ENCODE measurements around the gene RPS6KL1.

RPS6KL1 gene

DNA sequence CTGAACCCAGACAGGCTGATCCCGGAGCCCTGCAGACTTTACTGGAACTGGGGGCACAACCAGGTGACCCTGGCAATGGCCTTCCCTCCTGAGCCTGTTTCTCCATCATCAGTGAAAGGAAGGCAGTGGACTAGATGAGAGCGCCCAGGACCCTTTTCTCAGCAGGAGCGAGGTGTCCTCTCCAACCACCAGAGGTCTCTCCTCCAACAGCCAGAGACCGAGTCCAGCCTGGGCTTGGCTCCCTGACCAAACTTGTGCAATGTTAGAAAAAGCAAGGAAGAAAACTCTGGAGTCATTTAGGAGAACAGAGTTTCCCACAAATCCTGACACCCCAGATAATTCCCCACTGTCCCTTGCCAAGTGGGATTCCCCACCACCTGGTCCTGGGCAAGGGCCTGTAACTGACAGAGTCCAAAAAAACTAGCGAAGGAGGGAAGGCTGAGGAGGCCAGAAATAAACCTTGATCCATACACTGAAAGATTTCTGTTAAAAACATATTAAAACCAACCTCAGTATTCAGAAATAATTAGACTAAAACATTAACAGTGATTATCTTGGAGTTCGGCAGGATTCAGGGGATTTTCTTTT is 9.0 kb downstream of the RPS6KL1 start:
- no peaks in the 10 kb centered on the region for H3K27me3 ChIP-seq (ENCODE audit: control insufficient read depth, insufficient read depth, low read length)
- no peaks in the 10 kb centered on the region for H3K36me3 ChIP-seq (ENCODE audit: control insufficient read depth, insufficient read depth, low read length)
- H3K4me3 ChIP-seq (ENCODE audit: low read length), result no peak overlapping the region
- H3K9me3 ChIP-seq (ENCODE audit: control insufficient read depth, low read length), result no peaks in the 10 kb centered on the region
- H3K4me1 ChIP-seq (ENCODE audit: control insufficient read depth, insufficient read depth, low read length), result no peaks in the 10 kb centered on the region
- no peak overlapping the region for H3K9ac ChIP-seq (ENCODE audit: low read length)

DNA sequence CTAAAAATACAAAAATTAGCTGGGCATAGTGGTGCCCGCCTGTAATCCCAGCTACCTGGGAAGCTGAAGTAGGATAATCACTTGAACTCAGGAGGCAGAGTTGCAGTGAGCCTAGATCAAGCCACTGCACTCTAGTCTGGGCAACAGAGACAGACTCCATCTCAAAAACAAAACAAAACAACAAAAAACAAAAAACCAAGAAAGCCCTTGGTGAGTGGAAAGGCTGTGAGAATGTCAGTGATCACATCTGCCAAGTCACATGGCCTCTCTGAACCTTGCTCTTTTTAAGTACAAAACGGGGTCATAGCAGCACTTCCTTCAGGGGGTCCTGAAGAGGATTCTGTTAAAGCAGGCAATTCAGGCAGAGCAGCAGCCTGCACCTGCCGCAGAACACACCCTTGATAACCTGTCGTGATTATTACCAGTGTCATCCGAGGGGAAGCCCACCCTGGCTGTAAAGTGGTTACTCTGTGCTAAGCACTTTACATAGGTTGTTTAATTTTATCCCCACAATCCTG is 9.6 kb downstream of the RPS6KL1 start:
- H3K27me3 ChIP-seq (ENCODE audit: control insufficient read depth, insufficient read depth, low read length), result no peaks in the 10 kb centered on the region
- H3K36me3 ChIP-seq (ENCODE audit: control insufficient read depth, insufficient read depth, low read length), result no peaks in the 10 kb centered on the region
- H3K4me3 ChIP-seq (ENCODE audit: low read length), result no peak overlapping the region
- H3K4me1 ChIP-seq (ENCODE audit: control insufficient read depth, insufficient read depth, low read length), result no peaks in the 10 kb centered on the region
- no peaks in the 10 kb centered on the region for H3K9me3 ChIP-seq (ENCODE audit: control insufficient read depth, low read length)
- no peak overlapping the region for H3K9ac ChIP-seq (ENCODE audit: low read length)

DNA sequence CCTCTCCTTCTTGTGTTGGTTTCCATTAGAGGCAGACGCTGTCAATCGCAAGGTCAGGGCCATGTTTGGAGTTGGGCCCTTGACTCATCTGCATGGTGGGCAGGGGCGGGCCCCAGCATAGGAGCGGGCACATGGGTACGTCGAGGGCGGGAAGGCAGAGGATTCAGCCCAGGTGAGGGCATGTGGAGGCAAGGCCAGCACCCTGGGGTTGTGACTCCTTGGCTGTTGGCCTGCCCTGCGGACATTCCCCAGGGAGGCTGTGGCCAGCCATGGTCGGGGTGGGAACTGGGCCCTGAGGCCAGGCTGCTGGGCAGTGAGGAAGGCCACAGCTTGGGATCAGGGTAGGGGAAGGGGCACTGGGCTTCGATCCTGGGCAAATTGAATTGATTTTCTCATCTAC is 10.3 kb downstream of the RPS6KL1 start:
- Histone ChIP-seq H3K36me3 (ENCODE audit: control insufficient read depth, insufficient read depth, low read length) (no peaks in the 10 kb centered on the region), H3K4me3 (ENCODE audit: low read length) (no peak overlapping the region), H3K4me1 (ENCODE audit: control insufficient read depth, insufficient read depth, low read length) (no peaks in the 10 kb centered on the region), H3K9me3 (ENCODE audit: control insufficient read depth, low read length) (no peaks in the 10 kb centered on the region), H3K27me3 (ENCODE audit: control insufficient read depth, insufficient read depth, low read length) (no peaks in the 10 kb centered on the region), H3K9ac (ENCODE audit: low read length) (no peak overlapping the region)

DNA sequence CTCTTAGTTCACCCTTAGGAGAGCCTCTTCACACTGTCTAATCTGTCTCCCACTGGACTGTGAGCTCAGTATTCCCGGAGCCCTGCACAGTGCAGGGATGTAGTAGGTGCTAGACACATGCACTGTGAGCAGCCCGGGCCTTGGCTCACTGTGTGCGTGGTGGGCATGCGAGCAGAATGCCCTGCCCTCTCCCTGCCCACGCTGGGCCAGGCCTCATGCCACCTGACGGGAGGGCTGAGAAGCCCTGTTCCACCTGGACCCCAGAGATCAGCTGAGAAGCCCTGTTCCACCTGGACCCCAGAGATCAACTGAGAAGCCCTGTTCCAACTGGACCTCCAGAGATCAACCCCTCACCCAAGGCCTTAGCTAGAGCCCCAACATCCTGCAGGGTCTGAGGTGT is 10.9 kb downstream of the RPS6KL1 start:
- Histone ChIP-seq H3K9me3 (ENCODE audit: control insufficient read depth, low read length) (no peaks in the 10 kb centered on the region), H3K9ac (ENCODE audit: low read length) (no peak overlapping the region), H3K4me3 (ENCODE audit: low read length) (no peak overlapping the region), H3K4me1 (ENCODE audit: control insufficient read depth, insufficient read depth, low read length) (peaks cover 4% of the 10 kb centered on the region), H3K36me3 (ENCODE audit: control insufficient read depth, insufficient read depth, low read length) (no peaks in the 10 kb centered on the region), H3K27me3 (ENCODE audit: control insufficient read depth, insufficient read depth, low read length) (no peaks in the 10 kb centered on the region)

DNA sequence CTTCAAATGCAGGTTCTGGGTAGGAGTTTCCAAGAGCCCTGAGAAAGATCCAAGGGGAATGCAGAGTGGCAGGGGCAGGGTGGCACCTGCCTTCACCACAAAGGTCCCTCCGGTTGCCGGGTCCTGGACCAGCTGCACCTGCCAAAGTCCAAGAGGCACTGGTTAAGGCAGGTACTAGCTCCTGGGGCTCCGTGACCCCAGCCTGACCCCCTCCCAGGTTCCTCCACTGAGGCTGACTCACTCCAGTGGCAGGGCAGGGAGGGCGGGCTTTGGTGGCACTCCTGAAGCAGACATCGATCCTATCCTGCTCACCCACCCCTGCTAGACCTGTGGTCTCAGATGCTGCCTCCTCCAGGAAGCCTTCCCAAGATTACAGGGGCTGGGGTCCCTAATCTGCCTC is 11.4 kb downstream of the RPS6KL1 start:
- Histone ChIP-seq H3K9me3 (ENCODE audit: control insufficient read depth, low read length) (no peaks in the 10 kb centered on the region), H3K4me1 (ENCODE audit: control insufficient read depth, insufficient read depth, low read length) (peaks cover 4% of the 10 kb centered on the region), H3K36me3 (ENCODE audit: control insufficient read depth, insufficient read depth, low read length) (no peaks in the 10 kb centered on the region), H3K4me3 (ENCODE audit: low read length) (no peak overlapping the region), H3K9ac (ENCODE audit: low read length) (no peak overlapping the region), H3K27me3 (ENCODE audit: control insufficient read depth, insufficient read depth, low read length) (no peaks in the 10 kb centered on the region)

DNA sequence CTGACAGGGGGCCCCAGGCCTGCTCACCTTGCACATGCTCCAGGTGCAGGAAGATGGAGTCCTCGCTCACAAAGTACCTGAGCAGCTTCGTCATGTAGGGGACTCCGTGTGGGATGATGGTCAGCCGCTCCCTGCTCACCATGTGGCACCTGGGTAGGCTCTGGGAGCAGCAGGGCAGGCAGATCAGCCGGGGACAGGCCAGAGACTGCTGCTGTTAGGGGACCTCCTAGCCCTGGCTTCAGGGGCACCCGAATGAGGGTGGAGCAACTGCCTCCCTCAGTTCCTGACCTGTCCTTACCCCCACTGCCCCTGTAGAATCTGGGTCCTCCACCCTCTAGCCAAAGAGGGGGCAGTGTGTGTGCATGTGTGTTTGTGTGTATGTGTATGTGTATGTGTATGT is 11.8 kb downstream of the RPS6KL1 start:
- no peak overlapping the region for H3K4me3 ChIP-seq (ENCODE audit: low read length)
- H3K27me3 ChIP-seq (ENCODE audit: control insufficient read depth, insufficient read depth, low read length), result no peaks in the 10 kb centered on the region
- H3K4me1 ChIP-seq (ENCODE audit: control insufficient read depth, insufficient read depth, low read length), result peaks cover 4% of the 10 kb centered on the region
- H3K9me3 ChIP-seq (ENCODE audit: control insufficient read depth, low read length), result no peaks in the 10 kb centered on the region
- H3K36me3 ChIP-seq (ENCODE audit: control insufficient read depth, insufficient read depth, low read length), result no peaks in the 10 kb centered on the region
- no peak overlapping the region for H3K9ac ChIP-seq (ENCODE audit: low read length)

DNA sequence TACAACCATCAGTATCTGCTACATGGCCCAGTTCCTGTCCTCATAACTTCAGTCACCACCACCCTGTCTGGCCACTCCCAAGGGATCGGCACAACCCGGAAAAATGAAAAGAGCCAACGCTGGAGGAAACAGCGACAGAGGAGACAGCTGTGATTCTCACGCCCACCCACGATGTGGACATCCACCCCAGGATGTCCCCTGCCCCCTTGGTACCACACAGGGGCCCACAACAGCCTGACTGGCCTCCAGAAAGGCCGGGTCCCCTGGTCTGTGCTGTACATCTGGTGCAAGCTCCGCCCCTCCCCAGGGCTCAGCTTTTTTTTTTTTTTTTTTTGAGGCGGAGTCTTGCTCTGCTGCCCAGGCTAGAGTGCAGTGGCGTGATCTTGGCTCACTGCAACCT is 12.5 kb downstream of the RPS6KL1 start:
- Histone ChIP-seq H3K4me3 (ENCODE audit: low read length) (no peak overlapping the region), H3K9me3 (ENCODE audit: control insufficient read depth, low read length) (no peaks in the 10 kb centered on the region), H3K4me1 (ENCODE audit: control insufficient read depth, insufficient read depth, low read length) (peaks cover 9% of the 10 kb centered on the region), H3K36me3 (ENCODE audit: control insufficient read depth, insufficient read depth, low read length) (no peaks in the 10 kb centered on the region), H3K27me3 (ENCODE audit: control insufficient read depth, insufficient read depth, low read length) (no peaks in the 10 kb centered on the region), H3K9ac (ENCODE audit: low read length) (no peak overlapping the region)

- Histone ChIP-seq H3K36me3 (ENCODE audit: control insufficient read depth, insufficient read depth, low read length) (no peaks in the 10 kb centered on the region), H3K27me3 (ENCODE audit: control insufficient read depth, insufficient read depth, low read length) (no peaks in the 10 kb centered on the region), H3K9me3 (ENCODE audit: control insufficient read depth, low read length) (no peaks in the 10 kb centered on the region), H3K4me1 (ENCODE audit: control insufficient read depth, insufficient read depth, low read length) (peaks cover 9% of the 10 kb centered on the region), H3K9ac (ENCODE audit: low read length) (no peak overlapping the region), H3K4me3 (ENCODE audit: low read length) (no peak overlapping the region)
Observed at GRCh38 chr14:74909911-74910310, 13.1 kb downstream of the RPS6KL1 start.

DNA sequence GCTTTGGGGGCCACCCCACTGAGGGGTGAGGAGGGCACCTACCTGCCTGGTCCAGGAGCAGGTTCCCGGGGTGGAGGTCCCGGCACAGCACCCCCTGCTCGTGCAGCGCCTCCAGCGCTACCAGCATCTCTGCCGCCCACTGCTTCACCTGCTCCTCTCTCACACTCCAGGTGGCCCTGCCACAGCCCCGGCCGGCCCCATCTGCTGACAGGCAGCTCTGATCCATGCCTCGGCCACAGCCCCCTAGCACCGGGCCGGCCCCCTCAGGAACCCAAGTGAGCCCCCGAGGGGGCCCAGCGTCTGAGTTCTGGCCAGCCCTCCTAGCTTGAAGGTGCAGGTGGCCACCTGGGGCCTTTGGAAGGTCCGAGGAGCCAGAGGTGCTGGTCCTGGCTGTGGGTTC is 13.6 kb downstream of the RPS6KL1 start:
- no peak overlapping the region for H3K4me3 ChIP-seq (ENCODE audit: low read length)
- H3K4me1 ChIP-seq (ENCODE audit: control insufficient read depth, insufficient read depth, low read length), result peaks cover 9% of the 10 kb centered on the region

GRCh38 chr14:74908861-74909341 is 14.2 kb downstream of the RPS6KL1 start:
- Histone ChIP-seq H3K9me3 (ENCODE audit: control insufficient read depth, low read length) (no peaks in the 10 kb centered on the region), H3K9ac (ENCODE audit: low read length) (no peak overlapping the region), H3K4me1 (ENCODE audit: control insufficient read depth, insufficient read depth, low read length) (peaks cover 9% of the 10 kb centered on the region), H3K27me3 (ENCODE audit: control insufficient read depth, insufficient read depth, low read length) (no peaks in the 10 kb centered on the region), H3K36me3 (ENCODE audit: control insufficient read depth, insufficient read depth, low read length) (no peaks in the 10 kb centered on the region), H3K4me3 (ENCODE audit: low read length) (no peak overlapping the region)

More for the DNA sequence above, 13.6 kb downstream of the RPS6KL1 start:
- Histone ChIP-seq H3K9ac (ENCODE audit: low read length) (no peak overlapping the region), H3K9me3 (ENCODE audit: control insufficient read depth, low read length) (no peaks in the 10 kb centered on the region), H3K27me3 (ENCODE audit: control insufficient read depth, insufficient read depth, low read length) (no peaks in the 10 kb centered on the region), H3K36me3 (ENCODE audit: control insufficient read depth, insufficient read depth, low read length) (no peaks in the 10 kb centered on the region)

DNA sequence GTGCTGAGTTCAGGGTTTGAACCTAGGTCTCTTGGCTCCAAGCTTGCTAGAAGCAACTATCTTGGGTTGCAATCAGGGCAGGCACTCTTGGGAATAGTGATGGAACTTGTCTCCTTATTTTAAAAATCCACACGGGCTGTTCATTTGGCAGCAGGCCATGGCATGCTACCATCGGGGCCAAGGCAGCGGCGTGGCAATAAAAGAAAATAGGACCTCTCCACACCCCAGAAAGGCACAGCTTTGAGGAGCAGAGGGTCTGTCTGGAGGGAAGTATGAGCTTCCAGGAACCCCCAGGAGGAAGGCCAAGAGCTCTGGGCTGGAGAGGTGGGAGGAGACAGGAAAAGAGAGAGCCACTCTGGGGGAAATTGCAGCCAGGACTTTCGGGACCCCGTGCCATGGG is 15.3 kb downstream of the RPS6KL1 start:
- Histone ChIP-seq H3K9ac (ENCODE audit: low read length) (no peak overlapping the region), H3K27me3 (ENCODE audit: control insufficient read depth, insufficient read depth, low read length) (no peaks in the 10 kb centered on the region), H3K4me3 (ENCODE audit: low read length) (no peak overlapping the region), H3K4me1 (ENCODE audit: control insufficient read depth, insufficient read depth, low read length) (peaks cover 9% of the 10 kb centered on the region), H3K9me3 (ENCODE audit: control insufficient read depth, low read length) (no peaks in the 10 kb centered on the region), H3K36me3 (ENCODE audit: control insufficient read depth, insufficient read depth, low read length) (peaks cover 6% of the 10 kb centered on the region)

DNA sequence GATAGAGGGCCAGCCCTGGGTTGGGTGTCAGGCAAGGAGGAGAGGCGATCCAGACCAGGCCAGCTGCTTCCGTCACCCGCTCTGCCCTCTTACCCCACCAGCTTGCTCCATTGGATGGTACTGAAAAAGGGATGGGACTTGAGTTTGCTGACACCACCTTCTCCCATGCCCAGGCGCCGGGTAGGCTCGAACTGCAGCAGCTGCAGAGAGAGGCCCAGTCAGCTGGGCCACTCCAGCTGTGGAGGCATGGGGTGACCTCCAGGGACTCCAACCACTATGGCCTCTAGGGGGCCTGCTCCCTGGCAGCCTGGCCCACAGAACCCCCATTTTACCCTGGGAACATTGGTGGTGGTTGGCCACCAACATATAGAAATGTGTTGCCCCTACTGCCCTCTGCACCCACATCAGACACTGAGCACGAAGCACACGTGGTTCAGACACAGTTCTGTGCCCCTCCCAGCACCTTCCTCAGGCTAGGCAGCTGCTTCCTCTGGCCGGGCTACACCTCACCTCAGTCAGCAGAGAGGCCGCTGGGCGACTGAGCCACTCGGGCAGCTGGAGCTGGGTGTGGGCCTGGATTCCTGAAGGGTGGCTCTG is 16.0 kb downstream of the RPS6KL1 start:
- H3K9me3 ChIP-seq (ENCODE audit: control insufficient read depth, low read length), result no peaks in the 10 kb centered on the region
- no peak overlapping the region for H3K4me3 ChIP-seq (ENCODE audit: low read length)
- peaks cover 9% of the 10 kb centered on the region for H3K4me1 ChIP-seq (ENCODE audit: control insufficient read depth, insufficient read depth, low read length)
- H3K36me3 ChIP-seq (ENCODE audit: control insufficient read depth, insufficient read depth, low read length), result peaks cover 13% of the 10 kb centered on the region
- no peak overlapping the region for H3K9ac ChIP-seq (ENCODE audit: low read length)
- no peaks in the 10 kb centered on the region for H3K27me3 ChIP-seq (ENCODE audit: control insufficient read depth, insufficient read depth, low read length)

All from mucosa of stomach (tissue), 1 donor.